ENCODE data around the gene BMP8A.

DNA sequence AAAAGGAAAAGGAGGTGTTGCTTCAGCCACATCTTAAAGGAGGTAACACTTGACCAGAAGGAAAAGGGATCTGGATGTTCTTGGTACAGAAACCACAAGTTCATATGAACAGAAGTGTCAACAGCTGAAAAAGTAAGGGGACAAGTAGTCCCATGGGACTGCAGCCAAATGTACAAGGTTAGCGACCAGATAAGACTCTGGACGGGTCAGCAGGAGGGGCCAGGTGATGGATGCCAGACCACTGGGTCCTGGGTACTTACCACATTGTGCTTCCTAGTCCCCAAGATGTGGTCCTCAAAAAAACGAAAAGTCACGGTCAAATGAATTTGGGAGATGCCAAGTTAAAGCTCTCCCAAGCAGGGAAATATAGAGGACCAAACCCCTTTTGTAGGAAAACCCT, 16.6 kb upstream of the BMP8A start:
- TF ChIP-seq, protein P1, sequence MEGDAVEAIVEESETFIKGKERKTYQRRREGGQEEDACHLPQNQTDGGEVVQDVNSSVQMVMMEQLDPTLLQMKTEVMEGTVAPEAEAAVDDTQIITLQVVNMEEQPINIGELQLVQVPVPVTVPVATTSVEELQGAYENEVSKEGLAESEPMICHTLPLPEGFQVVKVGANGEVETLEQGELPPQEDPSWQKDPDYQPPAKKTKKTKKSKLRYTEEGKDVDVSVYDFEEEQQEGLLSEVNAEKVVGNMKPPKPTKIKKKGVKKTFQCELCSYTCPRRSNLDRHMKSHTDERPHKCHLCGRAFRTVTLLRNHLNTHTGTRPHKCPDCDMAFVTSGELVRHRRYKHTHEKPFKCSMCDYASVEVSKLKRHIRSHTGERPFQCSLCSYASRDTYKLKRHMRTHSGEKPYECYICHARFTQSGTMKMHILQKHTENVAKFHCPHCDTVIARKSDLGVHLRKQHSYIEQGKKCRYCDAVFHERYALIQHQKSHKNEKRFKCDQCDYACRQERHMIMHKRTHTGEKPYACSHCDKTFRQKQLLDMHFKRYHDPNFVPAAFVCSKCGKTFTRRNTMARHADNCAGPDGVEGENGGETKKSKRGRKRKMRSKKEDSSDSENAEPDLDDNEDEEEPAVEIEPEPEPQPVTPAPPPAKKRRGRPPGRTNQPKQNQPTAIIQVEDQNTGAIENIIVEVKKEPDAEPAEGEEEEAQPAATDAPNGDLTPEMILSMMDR (IDR thresholded peaks at IDR 0.05; ENCODE audit: low read length) = no peak
- TF ChIP-seq EZH2phosphoT487 (IDR thresholded peaks at IDR 0.05; ENCODE audit: low read length) (no peak), EZH2 (optimal IDR thresholded peaks at IDR 0.05; ENCODE audit: low read depth, low read length) (no peak)
